CD8-positive, alpha-beta memory T cell (primary cell): ENCODE data around the gene MRPS15. TPM values are rescaled to one million over a fixed set of nuclear protein-coding genes. Genes with fewer than 3 reads are reported as not detected.

ENCODE experiments used
- CTCF ChIA-PET: fragments of 350-600 bp; sonication (Branson Sonifier 250); formaldehyde crosslinking; loops from one replicate; lab custom pipeline; 2021; ENCODE audit warnings: antibody characterized with exemption; lab: Charles Lee
- POLR2A ChIA-PET: fragments of 350-600 bp; sonication (Branson Sonifier 250); formaldehyde crosslinking; loops from one replicate; lab custom pipeline; 2021; ENCODE audit warnings: antibody characterized with exemption; lab: Charles Lee
- DNase-seq, 5 donors: peaks; one replicate each; pipeline versions ENCODE4 v3.0.0 to v3.0.0-alpha.2; 2020 to 2022; ENCODE audit warnings: mixed read lengths in 1 of 5
- H3K27ac ChIP-seq: one replicate; pipeline ENCODE4 v1.7.0; 2013; ENCODE audit warnings: low read depth, mild to moderate bottlenecking, low read length, moderate library complexity
- H3K27me3 ChIP-seq: 2 replicates; pipeline ENCODE4 v1.7.0; 2013; ENCODE audit warnings: low read length, mild to moderate bottlenecking; ENCODE audit not compliant: insufficient read depth, poor library complexity, severe bottlenecking
- H3K36me3 ChIP-seq: 2 replicates; pipeline ENCODE4 v1.7.0; 2013; ENCODE audit warnings: mild to moderate bottlenecking, low read length, moderate library complexity; ENCODE audit not compliant: insufficient read depth
- H3K4me1 ChIP-seq: 2 replicates; pipeline ENCODE4 v1.7.0; 2013; ENCODE audit warnings: mild to moderate bottlenecking, low read length, moderate library complexity; ENCODE audit not compliant: insufficient read depth
- H3K4me3 ChIP-seq: 2 replicates; pipeline ENCODE4 v1.7.0; 2013; ENCODE audit warnings: mild to moderate bottlenecking, low read length
- H3K9me3 ChIP-seq: 2 replicates; pipeline ENCODE4 v1.7.0; 2013; ENCODE audit warnings: mild to moderate bottlenecking, low read length
- H3K27ac Mint-ChIP-seq, 8 donors: one replicate each; pipeline ENCODE4 v1.8.0; 2020 to 2021; ENCODE audit warnings: mixed read lengths in 8 of 8, mild to moderate bottlenecking in 6 of 8, inconsistent platforms in 3 of 8, moderate library complexity in 3 of 8
- H3K27me3 Mint-ChIP-seq, 2 donors: one replicate each; pipeline ENCODE4 v1.8.0; 2020 to 2021; ENCODE audit warnings: mixed read lengths in 2 of 2, mild to moderate bottlenecking in 1 of 2, moderate library complexity in 1 of 2
- H3K36me3 Mint-ChIP-seq, 3 donors: one replicate each; pipeline ENCODE4 v1.8.0; 2020 to 2021; ENCODE audit warnings: mixed read lengths in 3 of 3, inconsistent platforms in 1 of 3, mild to moderate bottlenecking in 1 of 3
- H3K4me1 Mint-ChIP-seq, 3 donors: one replicate each; pipeline ENCODE4 v1.8.0; 2020 to 2021; ENCODE audit warnings: mixed read lengths in 3 of 3, inconsistent platforms in 1 of 3, mild to moderate bottlenecking in 1 of 3
- H3K4me3 Mint-ChIP-seq, 7 donors: one replicate each; pipeline ENCODE4 v1.8.0; 2020 to 2021; ENCODE audit warnings: mixed read lengths in 7 of 7, mild to moderate bottlenecking in 6 of 7, moderate library complexity in 4 of 7, inconsistent platforms in 2 of 7
- H3K9me3 Mint-ChIP-seq, 5 donors: one replicate each; pipeline ENCODE4 v1.8.0; 2020 to 2022; ENCODE audit warnings: mixed read lengths in 5 of 5, mild to moderate bottlenecking in 3 of 5, moderate library complexity in 2 of 5, inconsistent platforms in 1 of 5
- polyA plus RNA-seq: library from polyadenylated mRNA; unstranded; fragments of 300-500 nt; fragmentation: Illumina TruSeq; gene quantifications from one replicate; pipeline ENCODE4 v1.2.3, GENCODE V29; 2021
- total RNA-seq, 2 experiments: library from RNA; stranded (reverse); gene quantifications; one replicate each; pipeline ENCODE4 v1.2.3, GENCODE V29; 2021

MRPS15 gene
- total and polyA plus RNA-seq, 3 experiments from 2014 or later, result 76.5 to 143 (median 134) TPM

DNA sequence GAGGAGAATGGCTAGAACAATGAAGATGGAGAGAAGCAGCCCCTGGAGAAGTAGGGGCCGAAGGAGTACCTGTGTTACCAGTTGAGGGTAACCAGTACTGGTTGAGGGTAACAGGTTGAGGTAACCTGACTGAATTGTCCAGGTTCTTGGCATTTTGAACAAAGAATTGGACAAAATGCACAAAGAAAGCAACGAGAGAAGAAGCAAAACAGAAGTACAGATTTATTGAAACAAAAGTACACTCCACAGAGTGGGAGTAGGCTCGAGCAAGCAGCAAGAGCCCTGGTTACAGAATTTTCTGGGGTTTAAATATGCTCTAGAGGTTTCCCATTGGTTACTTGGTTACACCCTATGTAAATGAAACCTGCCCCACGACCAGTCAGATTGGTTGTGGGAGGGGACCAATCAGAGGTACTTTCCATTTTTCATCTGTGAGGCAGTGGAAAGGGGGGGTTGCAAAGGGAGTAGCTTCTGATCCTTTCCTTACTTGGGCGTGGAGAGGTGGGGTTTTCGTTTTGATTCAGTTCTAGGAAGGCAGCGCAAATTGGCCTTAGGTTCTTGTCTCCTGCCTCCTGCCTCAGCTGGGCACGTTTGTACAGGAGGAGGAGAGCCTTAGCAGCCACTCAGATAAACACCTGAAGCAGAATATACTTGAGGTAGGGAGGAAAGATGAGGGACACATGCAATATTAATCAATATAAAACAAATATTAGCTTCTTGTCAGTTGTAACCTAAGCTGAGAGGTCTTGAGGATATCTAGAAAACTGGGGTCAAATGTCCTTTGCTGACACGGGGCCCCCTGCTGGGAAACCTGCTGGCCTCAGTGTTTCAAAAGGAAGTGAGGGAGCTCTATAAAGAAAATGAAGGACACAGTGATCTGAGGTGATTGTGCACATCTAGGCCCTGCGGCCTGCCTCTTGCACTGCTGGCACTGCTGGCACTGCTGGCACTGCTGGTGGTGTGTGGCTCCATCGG is 52.2 kb downstream of the MRPS15 start:
- H3K27ac Mint-ChIP-seq, result peak overlapping the region in 6 of 8 donors; percentile 43 to 88 (median 82)
- H3K27me3 Mint-ChIP-seq, result no peaks in the 10 kb centered on the region
- H3K36me3 Mint-ChIP-seq, result peaks cover 0 to 4% (median 0%) of the 10 kb centered on the region in 3 donors
- Histone ChIP-seq H3K36me3 (no peaks in the 10 kb centered on the region), H3K4me1 (no peaks in the 10 kb centered on the region), H3K4me3 (no peak overlapping the region), H3K27ac (no peak overlapping the region), H3K9me3 (no peaks in the 10 kb centered on the region), H3K27me3 (no peaks in the 10 kb centered on the region)
- ChIA-PET POLR2A (interaction anchor here (0.7 kb wide), 1 partner anchor 27 kb away, joined by 5 read pairs; no protein-coding TSS in a partner anchor), CTCF (interaction anchor here (0.9 to 1.8 kb wide), 3 partner anchors 8 to 21 kb away, joined by 3 to 4 read pairs (median 3); no protein-coding TSS in a partner anchor)
- no peaks in the 10 kb centered on the region for H3K9me3 Mint-ChIP-seq
- DNase-seq, result peak in 3 of 5 donors; percentile 17 to 30 (median 20)
- peaks cover 5 to 10% (median 9%) of the 10 kb centered on the region in 3 donors for H3K4me1 Mint-ChIP-seq
- H3K4me3 Mint-ChIP-seq, result peak overlapping the region in 2 of 7 donors; percentile 23 to 46

GRCh38 chr1:36408479-36408878 is 55.7 kb downstream of the MRPS15 start:
- Histone ChIP-seq H3K27ac (no peak overlapping the region), H3K4me3 (no peak overlapping the region), H3K4me1 (no peaks in the 10 kb centered on the region), H3K27me3 (no peaks in the 10 kb centered on the region), H3K9me3 (no peaks in the 10 kb centered on the region), H3K36me3 (no peaks in the 10 kb centered on the region)
- H3K36me3 Mint-ChIP-seq, result peaks cover 0 to 4% (median 0%) of the 10 kb centered on the region in 3 donors
- POLR2A ChIA-PET, result no interaction called here
- CTCF ChIA-PET, result interaction anchor here (0.7 kb wide), 1 partner anchor 27 kb away, joined by 5 read pairs; no protein-coding TSS in a partner anchor
- no peak overlapping the region for H3K4me3 Mint-ChIP-seq
- peaks cover 5 to 10% (median 9%) of the 10 kb centered on the region in 3 donors for H3K4me1 Mint-ChIP-seq
- no peaks in the 10 kb centered on the region for H3K9me3 Mint-ChIP-seq
- H3K27ac Mint-ChIP-seq, result no peak overlapping the region
- H3K27me3 Mint-ChIP-seq, result no peaks in the 10 kb centered on the region
- no peak for DNase-seq

DNA sequence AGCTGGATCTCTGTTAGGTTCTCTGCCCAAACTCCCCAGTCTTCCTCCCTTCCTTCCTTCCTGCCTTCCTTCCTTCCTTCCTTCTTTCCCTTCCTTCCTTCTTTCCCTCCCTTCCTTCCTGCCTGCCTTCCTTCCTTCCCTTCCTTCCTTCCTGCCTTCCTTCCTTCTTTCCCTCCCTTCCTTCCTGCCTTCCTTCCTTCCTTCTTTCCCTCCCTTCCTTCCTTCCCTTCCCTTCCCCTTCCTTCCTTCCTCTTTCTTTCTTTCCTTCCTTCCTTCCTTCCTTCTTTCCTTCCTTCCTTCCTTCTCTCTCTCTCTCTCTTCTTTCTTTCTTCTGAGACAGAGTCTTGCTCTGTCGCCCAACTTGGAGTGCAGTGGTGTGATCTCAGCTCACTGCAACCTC is 57.7 kb downstream of the MRPS15 start:
- H3K9me3 ChIP-seq, result no peaks in the 10 kb centered on the region
- no peak overlapping the region for H3K27ac ChIP-seq
- POLR2A ChIA-PET, result no interaction called here
- CTCF ChIA-PET, result interaction anchor here (0.6 kb wide), 1 partner anchor 113 kb away, joined by 3 read pairs; no protein-coding TSS in a partner anchor
- Mint-ChIP-seq H3K36me3 (peaks cover 0 to 2% (median 0%) of the 10 kb centered on the region in 3 donors), H3K4me3 (no peak overlapping the region), H3K27me3 (no peaks in the 10 kb centered on the region), H3K4me1 (peaks cover 2 to 10% (median 3%) of the 10 kb centered on the region in 3 donors), H3K9me3 (no peaks in the 10 kb centered on the region), H3K27ac (peak overlapping the region in 2 of 8 donors; percentile 75 to 87)
- DNase-seq, result no peak
- H3K4me3 ChIP-seq, result no peak overlapping the region
- H3K27me3 ChIP-seq, result no peaks in the 10 kb centered on the region
- H3K4me1 ChIP-seq, result no peaks in the 10 kb centered on the region
- H3K36me3 ChIP-seq, result no peaks in the 10 kb centered on the region

Other genes starting within 250 kb of the MRPS15 start
- gene THRAP3, start 239.9 kb downstream of the MRPS15 start, total RNA-seq, result 100 to 1,000 TPM; 167 to 168 TPM
- 100 TPM for gene THRAP3, start 239.9 kb downstream of the MRPS15 start, polyA plus RNA-seq
- 1 to 10 TPM; 2.5 to 2.6 TPM for gene SH3D21, start 158.0 kb downstream of the MRPS15 start, total RNA-seq
- gene SH3D21, start 158.0 kb downstream of the MRPS15 start, polyA plus RNA-seq, result not detected
- gene EVA1B, start 140.7 kb downstream of the MRPS15 start, total RNA-seq, result 10 to 100 TPM; 13.6 to 16.3 TPM
- 8.1 TPM for gene EVA1B, start 140.7 kb downstream of the MRPS15 start, polyA plus RNA-seq
- gene STK40, start 78.5 kb downstream of the MRPS15 start, total RNA-seq, result 10 to 100 TPM; 52.9 to 56.8 TPM
- gene STK40, start 78.5 kb downstream of the MRPS15 start, polyA plus RNA-seq, result 53.7 TPM
- gene LSM10, start 66.5 kb downstream of the MRPS15 start, total RNA-seq, result 10 to 100 TPM; 75.3 to 81.4 TPM
- gene LSM10, start 66.5 kb downstream of the MRPS15 start, polyA plus RNA-seq, result 146 TPM
- gene OSCP1, start 13.9 kb downstream of the MRPS15 start, total RNA-seq, result 1 to 10 TPM; 2.0 to 2.7 TPM
- gene OSCP1, start 13.9 kb downstream of the MRPS15 start, polyA plus RNA-seq, result not detected
- under 1 TPM; 0.11 to 0.40 TPM for gene CSF3R, start 18.5 kb upstream of the MRPS15 start, total RNA-seq
- not detected for gene CSF3R, start 18.5 kb upstream of the MRPS15 start, polyA plus RNA-seq